ENCODE results near the gene STK38.

GRCh38 chr6:36469148-36469661 lies 78.1 kb downstream of the STK38 start:
- TF ChIP-seq CTCF (conservative IDR thresholded peaks at IDR 0.05; ENCODE audit: low read length) (no peak), EZH2phosphoT487 (IDR thresholded peaks at IDR 0.05; ENCODE audit: borderline replicate concordance, low read depth, low read length) (no peak)
